Superior temporal gyrus (tissue), 1 donor: ENCODE results near the gene NR1H3.

Source experiments
- DNase-seq: peaks from one replicate; pipeline ENCODE4 v3.0.0-alpha.2; 2016; ENCODE audit errors: extremely low spot score

The NR1H3 gene

GRCh38 chr11:47244448-47245350, 13.1 kb upstream of the NR1H3 start:
- DNase-seq, result no peak

DNA sequence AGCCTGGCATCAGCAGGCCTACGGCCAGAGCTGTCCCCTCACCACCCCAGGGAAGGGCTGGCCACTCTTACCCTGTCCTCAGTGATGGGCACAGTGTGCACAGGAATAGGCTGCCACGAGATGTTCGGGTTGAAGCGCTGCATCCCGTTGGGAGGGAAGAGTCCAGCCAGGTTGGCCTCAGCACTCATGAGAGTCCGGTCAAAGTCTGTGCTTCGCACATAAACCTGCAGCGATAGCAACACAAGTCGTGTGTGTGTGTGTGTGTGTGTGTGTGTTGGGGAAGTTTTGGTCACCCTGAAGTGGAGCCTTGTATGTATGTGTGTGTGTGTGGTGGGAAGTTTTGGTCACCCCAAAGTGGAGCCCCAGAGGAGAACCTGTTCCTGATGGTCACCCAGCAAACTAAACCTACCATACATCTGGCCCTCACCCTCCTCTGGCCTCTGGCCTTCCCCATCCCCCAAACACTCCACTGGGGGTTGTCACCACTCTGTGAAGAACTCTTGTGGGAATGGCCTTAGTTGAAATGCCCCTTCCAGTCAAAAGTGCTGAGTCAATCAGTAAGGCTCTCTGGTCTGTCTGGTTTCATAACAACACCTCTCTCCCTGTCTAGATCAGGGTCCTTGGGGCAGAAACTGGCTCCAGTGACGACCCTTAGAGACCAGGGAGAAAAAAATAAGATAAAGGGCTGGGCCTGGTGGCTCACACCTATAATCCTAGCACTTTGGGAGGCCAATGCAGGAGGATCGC, 12.0 kb upstream of the NR1H3 start:
- no peak for DNase-seq

- no peak for DNase-seq
Observed at GRCh38 chr11:47247502-47247901, 10.3 kb upstream of the NR1H3 start.

- no peak for DNase-seq
Observed at GRCh38 chr11:47248304-47248663, 9.5 kb upstream of the NR1H3 start.

DNA sequence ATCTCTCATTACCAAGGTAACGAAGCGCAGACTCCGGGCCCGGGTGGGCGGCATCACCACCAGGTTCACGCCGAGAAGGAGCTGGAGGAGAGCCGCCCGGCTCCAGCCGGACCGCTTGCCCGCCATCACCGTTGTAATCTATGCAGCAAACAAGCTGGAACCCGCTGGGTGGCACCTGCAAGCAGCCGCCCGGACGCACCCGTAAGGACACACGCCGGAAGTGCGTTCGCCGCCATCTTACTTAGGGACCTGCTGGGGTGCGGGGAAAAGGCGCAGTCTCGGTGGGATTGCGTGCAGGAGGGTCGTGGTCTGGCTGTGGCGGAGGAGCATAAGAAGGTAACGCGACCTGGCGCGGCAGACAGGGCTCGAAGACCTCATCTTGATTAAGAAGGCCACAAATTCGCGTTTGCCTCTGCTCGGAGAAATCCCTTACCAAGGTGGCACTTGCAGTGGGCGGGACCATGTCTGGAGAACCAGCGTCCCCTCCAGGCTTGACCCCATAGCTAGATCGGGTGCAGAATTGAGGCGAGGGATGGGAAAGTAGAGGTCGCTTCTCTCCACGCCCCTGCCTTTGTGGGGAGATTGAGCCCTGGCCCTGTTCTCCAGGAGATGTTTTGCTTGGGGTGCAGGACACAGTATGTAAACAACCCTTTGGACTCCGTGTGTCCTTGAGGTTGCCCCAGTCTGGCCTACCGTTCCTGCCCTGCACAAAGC, 9.0 kb upstream of the NR1H3 start, which contains the start of gene ACP2:
ACP2 (minus strand) TSS at position 151 of the 714 bp plus-strand sequence; CDS start at position 126, 25 bp downstream.
- DNase-seq, result peak; percentile 95

DNA sequence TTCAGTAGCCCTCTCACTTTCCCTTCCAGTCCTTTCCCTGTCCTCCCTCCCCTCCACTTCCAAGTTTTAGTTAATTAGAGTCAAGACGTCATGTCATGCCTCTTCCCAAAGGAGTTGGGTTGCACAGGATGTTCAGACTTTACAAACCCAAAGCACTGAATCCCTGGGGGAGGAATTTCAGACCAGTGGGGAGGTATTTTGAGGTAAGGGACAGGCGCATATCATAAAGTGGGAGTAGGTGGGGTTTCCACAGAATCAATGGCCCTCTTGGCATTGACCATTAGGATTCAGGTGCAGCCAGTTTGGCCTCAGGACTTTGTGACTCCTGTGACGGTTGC, 8.4 kb upstream of the NR1H3 start:
- no peak for DNase-seq

- no peak for DNase-seq
Observed at GRCh38 chr11:47251751-47252150, 6.0 kb upstream of the NR1H3 start.

GRCh38 chr11:47253660-47254059, 4.1 kb upstream of the NR1H3 start:
- DNase-seq, result no peak

- no peak for DNase-seq
Observed at GRCh38 chr11:47254386-47254785, 3.4 kb upstream of the NR1H3 start.

GRCh38 chr11:47256374-47256773, 1.4 kb upstream of the NR1H3 start:
- DNase-seq, result no peak

DNA sequence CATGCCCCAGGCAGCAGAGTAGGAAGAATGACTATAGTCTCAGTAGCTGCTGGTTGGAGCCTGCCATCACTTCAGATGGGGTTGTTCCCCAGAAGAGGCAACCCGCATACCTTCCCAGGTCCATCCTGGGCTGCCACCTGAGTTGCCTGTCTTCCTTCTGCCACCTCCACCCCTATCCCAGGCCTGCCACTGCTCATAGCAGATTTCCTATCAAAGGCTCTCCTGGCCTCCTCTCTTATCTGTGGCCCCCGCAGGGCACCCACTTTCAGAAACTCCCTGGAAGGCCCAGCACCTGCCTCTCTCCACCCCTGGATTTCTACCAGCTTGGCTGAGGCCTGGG, 649 bp upstream of the NR1H3 start:
- DNase-seq, result no peak

- no peak for DNase-seq
Observed at GRCh38 chr11:47258317-47258902, 614 bp downstream of the NR1H3 start.

- peak; percentile 40 for DNase-seq
Observed at GRCh38 chr11:47259232-47259977, 1.6 kb downstream of the NR1H3 start.

GRCh38 chr11:47260366-47260765, 2.6 kb downstream of the NR1H3 start:
- DNase-seq, result no peak

DNA sequence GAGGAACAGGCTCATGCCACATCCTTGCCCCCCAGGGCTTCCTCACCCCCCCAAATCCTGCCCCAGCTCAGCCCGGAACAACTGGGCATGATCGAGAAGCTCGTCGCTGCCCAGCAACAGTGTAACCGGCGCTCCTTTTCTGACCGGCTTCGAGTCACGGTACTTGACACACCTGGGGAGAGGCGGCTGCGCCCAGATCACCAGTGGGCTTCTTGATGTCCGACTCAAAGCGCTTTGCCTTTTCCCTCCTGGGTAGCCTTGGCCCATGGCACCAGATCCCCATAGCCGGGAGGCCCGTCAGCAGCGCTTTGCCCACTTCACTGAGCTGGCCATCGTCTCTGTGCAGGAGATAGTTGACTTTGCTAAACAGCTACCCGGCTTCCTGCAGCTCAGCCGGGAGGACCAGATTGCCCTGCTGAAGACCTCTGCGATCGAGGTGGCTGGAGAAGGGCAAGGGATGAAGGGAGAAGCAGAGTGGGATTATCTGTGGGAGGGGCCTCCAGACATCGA, 3.5 kb downstream of the NR1H3 start:
- no peak for DNase-seq

DNA sequence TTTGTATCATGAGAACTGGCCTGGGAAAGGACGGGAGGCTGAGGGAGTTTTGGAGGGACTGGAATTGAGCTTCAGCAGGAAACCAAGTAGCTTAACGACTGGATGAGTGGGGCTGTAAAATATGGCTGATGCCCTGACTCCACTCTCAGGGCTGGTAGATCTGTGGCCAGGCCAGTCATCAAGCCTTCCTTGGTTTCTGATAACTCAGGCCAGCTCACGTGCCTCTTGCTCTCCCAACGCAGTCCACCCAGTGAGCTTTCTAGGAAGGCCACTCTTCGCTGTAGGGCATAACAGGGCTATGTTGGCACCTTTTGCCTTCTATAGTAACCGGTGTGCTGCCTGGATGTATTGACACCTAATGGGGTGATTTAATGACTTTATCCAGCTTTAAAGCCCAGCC, 6.3 kb downstream of the NR1H3 start:
- no peak for DNase-seq

GRCh38 chr11:47264521-47264920, 6.7 kb downstream of the NR1H3 start:
- DNase-seq, result no peak

DNA sequence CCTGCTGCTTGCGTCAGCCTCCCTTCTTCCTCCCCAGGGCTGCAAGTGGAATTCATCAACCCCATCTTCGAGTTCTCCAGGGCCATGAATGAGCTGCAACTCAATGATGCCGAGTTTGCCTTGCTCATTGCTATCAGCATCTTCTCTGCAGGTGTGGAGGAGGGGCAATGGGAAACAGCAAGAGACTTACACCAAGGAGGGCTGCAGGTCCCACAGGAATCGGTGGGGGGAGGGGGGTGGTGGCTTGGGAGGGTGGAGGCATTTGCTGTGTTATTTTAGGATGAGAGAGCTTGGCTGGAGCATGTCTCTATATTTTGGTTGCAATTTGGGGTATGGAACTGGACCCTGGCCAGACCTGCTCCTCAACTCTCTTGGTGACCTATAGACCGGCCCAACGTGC, 10.1 kb downstream of the NR1H3 start:
- DNase-seq, result no peak

- no peak for DNase-seq
Observed at GRCh38 chr11:47268448-47269001, 10.7 kb downstream of the NR1H3 start.

DNA sequence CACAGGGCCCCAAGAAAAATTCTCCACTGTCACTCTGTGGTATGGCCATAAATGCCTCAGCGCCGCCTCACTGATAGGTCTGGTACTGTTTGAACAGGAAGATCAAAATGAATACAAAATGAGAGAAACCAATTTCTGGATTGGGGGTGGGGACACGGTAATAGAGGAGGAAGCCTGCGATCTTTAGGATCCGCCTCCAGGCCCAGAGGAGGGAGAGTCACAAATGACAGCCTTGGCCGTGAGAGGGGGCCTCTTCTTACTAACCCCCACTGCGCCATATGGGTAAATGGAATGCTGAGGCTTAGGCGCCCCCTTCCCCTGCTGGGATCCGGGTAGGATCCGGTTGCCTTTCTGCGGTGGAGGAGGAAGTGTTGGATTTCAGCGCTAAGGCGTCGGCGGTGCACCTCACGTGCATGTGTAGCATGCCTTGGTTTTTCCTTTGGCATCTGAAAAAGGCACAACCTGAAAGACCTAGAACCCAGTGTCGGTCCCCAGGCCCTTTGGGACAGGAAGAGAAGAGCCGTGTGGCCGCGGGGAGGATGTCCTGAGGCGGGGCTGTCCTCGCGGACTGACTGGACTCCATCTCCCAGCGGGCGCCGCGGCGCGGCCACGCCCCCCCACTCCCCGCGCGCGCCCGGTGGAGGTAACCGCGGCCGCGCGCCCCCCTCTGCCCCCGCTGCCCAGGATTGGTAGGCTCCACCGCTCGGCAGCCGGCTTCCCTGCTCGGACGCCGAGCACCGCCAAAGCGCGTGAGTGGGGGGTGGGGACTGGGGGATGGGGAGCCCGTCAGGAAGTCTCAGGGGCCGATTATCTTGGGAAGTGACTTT, 11.4 kb downstream of the NR1H3 start:
- peak; percentile 87 for DNase-seq
